Measurements from ENCODE around the gene N4BP2L1. TPM values are rescaled to one million over a fixed set of nuclear protein-coding genes. Genes with fewer than 3 reads are reported as not detected.
A peak's percentile ranks its signal among the peaks of the same experiment; 100 is the strongest.

N4BP2L1 gene
- 10 to 100 TPM; 15.0 to 38.7 (median 23.8) TPM for total RNA-seq

DNA sequence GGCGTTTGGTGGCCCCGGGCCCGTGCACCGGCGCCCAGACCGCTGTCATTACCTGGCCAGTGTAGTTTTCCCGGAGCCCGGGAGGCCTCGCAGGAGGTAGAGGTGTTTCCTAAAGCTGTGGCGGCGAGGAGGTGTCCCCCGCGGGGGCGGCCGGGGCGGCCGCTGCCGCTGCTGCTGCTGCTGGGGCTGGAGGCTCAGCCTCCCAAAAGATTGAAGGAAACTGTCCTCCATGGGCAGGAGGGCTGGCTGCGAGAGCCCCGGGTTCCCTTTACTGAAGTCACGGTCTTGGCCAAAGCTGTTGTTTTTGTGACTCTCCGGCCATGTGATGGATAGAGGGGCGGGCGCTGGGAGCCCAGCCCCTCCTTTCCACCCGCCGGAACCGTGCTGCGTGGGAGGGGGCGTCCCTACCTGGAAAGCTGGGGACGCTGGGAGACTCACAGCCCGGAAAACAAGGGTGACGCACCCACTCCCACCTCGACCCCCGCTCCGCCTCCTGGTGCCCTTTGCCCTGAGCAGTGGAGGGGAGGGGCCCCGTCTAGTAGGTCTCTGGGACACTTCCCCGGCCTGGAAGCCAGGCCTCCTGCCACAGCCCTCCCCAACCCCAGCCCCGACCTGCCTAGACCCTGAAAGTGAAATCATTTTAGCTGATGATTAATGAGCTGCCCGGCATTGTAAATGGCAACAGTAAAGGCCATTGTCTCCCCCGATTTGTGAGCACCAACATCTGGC is at the start of gene N4BP2L1:
TSS of gene N4BP2L1 (minus strand) at position 279 of the 729 bp plus-strand sequence. CDS start at position 231, 48 bp downstream.
- H3K27me3 ChIP-seq: no peaks in the 10 kb centered on the region
- peak within 1 kb of the TSS; percentile 58 to 92 (median 86) for H3K4me3 ChIP-seq (replicated peaks in 1 of 3)
- TF ChIP-seq POLR2A (IDR thresholded peaks at IDR 0.05): peak; percentile 59 to 90
- TF ChIP-seq, protein P1, sequence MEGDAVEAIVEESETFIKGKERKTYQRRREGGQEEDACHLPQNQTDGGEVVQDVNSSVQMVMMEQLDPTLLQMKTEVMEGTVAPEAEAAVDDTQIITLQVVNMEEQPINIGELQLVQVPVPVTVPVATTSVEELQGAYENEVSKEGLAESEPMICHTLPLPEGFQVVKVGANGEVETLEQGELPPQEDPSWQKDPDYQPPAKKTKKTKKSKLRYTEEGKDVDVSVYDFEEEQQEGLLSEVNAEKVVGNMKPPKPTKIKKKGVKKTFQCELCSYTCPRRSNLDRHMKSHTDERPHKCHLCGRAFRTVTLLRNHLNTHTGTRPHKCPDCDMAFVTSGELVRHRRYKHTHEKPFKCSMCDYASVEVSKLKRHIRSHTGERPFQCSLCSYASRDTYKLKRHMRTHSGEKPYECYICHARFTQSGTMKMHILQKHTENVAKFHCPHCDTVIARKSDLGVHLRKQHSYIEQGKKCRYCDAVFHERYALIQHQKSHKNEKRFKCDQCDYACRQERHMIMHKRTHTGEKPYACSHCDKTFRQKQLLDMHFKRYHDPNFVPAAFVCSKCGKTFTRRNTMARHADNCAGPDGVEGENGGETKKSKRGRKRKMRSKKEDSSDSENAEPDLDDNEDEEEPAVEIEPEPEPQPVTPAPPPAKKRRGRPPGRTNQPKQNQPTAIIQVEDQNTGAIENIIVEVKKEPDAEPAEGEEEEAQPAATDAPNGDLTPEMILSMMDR (IDR thresholded peaks at IDR 0.05): no peak
- intact Hi-C loops (cut with DNase I): no loop called here
- peaks cover 0 to 18% of the 10 kb centered on the region in 2 donors for H3K4me1 ChIP-seq
- WGBS, 2 donors: 1 to 8% methylated on average over 5 to 32 of the region's 40 CpGs
- no peaks in the 10 kb centered on the region for H3K9me3 ChIP-seq
- peak; percentile 82 to 85 for DNase-seq
- H3K27ac ChIP-seq: peak within 1 kb of the TSS; percentile 71 to 88 (median 88)
- H3K36me3 ChIP-seq: no peaks in the 10 kb centered on the region

DNA sequence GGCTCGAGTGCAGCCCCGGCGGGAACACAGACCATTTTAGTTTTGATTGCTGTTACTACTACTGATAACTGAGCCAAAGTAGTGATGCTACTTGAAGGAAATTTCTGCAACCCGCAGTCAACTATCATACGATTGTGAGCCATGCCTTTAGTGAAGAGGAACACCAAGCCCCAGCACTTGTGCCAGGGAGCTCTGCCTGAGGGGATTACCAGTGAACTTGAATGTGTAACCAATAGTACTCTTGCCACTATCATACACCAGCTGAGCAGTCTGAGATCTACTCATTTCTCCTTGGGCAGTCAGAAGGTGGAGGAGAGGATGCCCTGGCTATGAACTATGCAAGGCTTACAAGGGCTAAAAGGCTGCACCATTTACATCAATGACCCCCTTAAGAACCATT is 49.0 kb upstream of the N4BP2L1 start:
- 84 to 90% methylated on average over 5 of the region's 5 CpGs for WGBS, 2 donors
- no peak for TF ChIP-seq POLR2A (IDR thresholded peaks at IDR 0.05)
- TF ChIP-seq, protein P1 (IDR thresholded peaks at IDR 0.05): no peak

DNA sequence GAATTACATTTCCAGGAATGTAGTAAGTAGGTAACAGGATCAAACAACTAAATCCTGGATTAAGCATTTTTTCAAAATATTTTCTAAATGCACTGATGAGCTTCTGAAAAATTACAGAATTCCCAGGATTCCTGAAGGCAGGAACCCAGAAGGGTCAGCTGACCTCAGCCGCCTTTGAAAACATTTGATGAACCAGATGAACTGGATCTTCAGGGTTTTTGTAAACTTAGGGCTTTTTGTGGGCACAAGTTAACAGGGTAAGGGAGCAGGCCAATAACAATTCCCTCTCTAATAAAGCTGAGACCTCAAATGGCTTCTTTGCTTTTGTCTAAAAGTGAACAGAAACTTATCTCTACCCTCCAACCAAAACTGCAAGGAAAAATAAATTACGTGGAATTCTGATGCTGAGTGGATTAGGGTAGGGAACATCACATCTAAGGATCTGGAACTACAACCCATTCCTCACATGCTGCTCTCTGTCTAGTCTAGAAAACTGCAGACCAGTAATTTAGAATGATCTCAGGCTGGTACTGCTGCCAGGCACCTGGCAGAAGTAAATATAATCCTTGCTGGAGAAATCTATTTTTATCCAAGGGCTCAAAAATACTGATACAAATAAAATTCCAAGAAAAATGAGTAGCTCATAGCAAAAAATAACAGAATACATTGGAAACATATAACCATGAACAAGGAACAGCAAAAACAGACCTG is 48.2 kb upstream of the N4BP2L1 start:
- TF ChIP-seq, protein P1 (IDR thresholded peaks at IDR 0.05): no peak
- no peak for TF ChIP-seq POLR2A (IDR thresholded peaks at IDR 0.05)
- no peak for DNase-seq
- intact Hi-C loops (cut with DNase I): no loop called here
- Histone ChIP-seq H3K27me3 (no peaks in the 10 kb centered on the region), H3K4me1 (no peaks in the 10 kb centered on the region), H3K27ac (no peak overlapping the region), H3K36me3 (no peaks in the 10 kb centered on the region), H3K9me3 (no peaks in the 10 kb centered on the region), H3K4me3 (replicated peaks in 1 of 3) (no peak overlapping the region)
- 59 to 74% methylated on average over 2 of the region's 2 CpGs for WGBS, 2 donors

More for the DNA sequence above, 49.0 kb upstream of the N4BP2L1 start:
- no peak overlapping the region for H3K4me3 ChIP-seq (replicated peaks in 1 of 3)
- no peaks in the 10 kb centered on the region for H3K4me1 ChIP-seq
- no peak overlapping the region for H3K27ac ChIP-seq
- intact Hi-C loops (cut with DNase I): no loop called here
- DNase-seq: no peak
- H3K27me3 ChIP-seq: no peaks in the 10 kb centered on the region
- H3K36me3 ChIP-seq: no peaks in the 10 kb centered on the region
- no peaks in the 10 kb centered on the region for H3K9me3 ChIP-seq

DNA sequence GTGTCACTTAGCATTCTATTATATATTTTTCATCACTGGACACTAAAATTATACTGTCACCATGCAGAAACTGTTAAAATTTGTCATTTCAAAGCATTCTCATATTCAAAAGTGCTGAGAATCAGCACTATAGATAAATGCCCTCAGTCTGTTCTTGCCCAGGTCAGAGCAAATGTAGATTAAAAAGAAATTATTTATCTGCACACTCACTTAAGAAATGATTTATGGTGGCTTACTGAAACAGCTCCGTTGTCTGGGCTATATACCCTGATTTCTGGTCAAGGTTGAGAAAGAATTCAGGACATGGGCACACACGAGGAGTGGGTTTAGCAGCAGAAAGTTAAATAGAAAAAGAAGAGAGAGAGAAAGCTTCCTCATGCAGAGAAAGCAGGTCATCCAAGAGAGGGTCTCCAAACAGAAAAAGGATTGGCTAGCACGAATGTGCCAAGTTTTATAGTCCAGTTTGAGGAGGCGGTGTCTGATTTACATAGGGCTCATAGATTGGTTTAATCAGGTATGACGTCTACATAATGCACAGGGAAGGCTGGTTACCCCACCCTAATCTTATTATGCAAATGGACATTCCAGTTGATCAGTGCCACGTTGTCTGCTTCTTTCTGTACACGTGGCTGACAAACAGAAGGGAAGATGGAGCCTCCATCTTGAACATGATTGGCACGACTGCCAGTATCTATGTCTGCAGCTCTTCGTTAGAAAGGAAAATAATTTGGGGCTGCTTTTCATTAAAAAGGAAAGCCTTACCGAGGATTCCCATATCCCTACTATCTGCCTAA is 47.3 kb upstream of the N4BP2L1 start:
- intact Hi-C loops (cut with DNase I): no loop called here
- Histone ChIP-seq H3K9me3 (no peaks in the 10 kb centered on the region), H3K4me1 (no peaks in the 10 kb centered on the region), H3K4me3 (replicated peaks in 1 of 3) (no peak overlapping the region), H3K36me3 (no peaks in the 10 kb centered on the region), H3K27ac (no peak overlapping the region), H3K27me3 (no peaks in the 10 kb centered on the region)
- DNase-seq: no peak
- WGBS, 2 donors: 89 to 92% methylated on average over 10 of the region's 10 CpGs
- TF ChIP-seq, protein P1 (IDR thresholded peaks at IDR 0.05): no peak
- TF ChIP-seq POLR2A (IDR thresholded peaks at IDR 0.05): no peak

Data from thyroid gland (tissue), 4 donors.